Stimulated activated CD4-positive, alpha-beta T cell treated with anti-CD3 and anti-CD28 coated beads, Interleukin-12 subunit alpha, Interleukin-12 subunit beta, amount 100 ng/mL, for 48 hours (primary cell): ENCODE measurements around the gene AMPD1.

ENCODE experiments used
- DNase-seq, 3 donors: peaks; one replicate each; pipeline ENCODE4 v3.0.0-alpha.2; 2020; ENCODE audit warnings: low read depth in 2 of 3, low spot score in 1 of 3

The AMPD1 gene

DNA sequence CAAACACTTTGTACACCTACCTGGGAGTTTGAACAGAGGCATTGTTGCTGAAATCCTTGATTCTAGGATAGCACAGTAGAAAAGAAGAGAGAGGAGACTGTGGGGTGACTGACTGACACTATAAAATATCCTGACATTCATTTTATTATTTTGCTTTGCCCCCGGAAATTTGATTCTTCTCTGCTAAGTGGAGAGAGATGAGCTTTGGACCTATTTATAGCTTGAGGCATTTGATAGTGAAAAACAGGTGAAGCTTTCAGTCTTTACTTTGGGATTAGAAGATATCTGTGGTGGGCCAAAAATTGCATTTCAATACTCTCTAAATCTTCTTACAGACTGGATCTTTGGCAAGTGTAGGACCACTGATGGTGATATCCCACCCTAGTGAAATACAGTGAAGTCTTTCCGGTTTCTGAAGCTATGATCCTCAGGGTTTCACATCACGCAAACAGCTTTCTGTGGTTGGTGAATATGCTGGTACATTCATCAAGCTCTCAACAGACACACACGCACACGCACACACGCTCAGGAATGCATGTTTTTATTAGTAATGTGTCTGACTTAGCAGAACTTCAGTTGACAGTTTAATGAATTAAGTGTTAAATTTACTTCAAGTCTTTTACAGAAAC is at the start of gene AMPD1:
AMPD1 (minus strand) TSS at position 117 of the 629 bp plus-strand sequence; CDS start at position 42, 75 bp downstream.
- no peak for DNase-seq

DNA sequence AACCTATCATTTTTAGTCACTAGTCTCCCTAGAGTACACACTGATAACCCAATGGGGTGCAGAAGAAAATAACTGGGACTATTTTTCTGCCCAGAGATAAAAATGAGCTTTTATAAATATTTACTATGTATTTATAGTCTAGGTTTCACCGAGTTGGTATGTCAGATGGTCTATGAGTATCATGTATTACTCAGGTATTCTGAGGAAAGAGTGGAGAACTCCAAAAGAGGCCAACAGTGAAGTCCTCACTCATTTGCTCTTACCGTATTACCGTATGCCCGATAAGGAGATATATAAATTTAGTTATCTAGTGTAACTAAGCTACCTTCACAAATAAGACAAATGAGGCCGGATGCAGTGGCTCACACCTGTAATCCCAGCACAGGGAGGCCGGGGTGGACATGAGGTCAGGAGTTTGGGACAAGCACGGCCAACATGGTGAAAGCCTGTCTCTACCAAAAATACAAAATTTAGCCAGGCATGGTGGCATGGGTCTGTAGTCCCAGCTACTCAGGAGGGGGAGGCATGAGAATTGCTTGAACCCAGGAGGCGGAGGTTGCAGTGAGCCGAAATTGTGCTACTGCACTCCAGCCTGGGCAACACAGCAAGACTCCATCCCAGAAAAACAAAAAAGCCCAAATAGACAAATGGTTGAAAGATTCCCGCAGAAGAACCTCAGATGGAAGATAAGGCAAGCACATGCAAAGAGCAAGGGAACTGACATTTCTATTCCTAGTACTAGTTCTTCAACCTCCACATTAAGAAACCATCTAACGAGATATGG is 46.8 kb upstream of the AMPD1 start:
- no peak for DNase-seq

DNA sequence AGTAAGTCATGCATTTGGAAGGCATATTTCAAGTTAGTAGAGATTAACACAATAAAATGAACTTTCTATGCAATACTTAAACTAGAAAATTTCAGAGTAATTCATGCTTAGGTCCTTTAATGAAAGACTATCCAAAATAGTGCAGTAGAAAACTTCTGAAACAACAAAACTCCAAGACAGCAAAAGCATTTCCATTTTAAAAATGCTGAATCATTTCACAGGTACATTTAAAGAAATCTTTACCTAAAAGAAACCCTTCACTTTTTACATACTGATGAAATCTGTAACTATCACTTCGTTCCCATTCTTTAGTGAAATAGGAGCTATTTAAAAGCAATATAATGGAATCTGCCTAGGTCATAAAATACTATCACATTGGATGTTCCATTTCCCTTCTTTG is 45.0 kb upstream of the AMPD1 start:
- DNase-seq: no peak

DNA sequence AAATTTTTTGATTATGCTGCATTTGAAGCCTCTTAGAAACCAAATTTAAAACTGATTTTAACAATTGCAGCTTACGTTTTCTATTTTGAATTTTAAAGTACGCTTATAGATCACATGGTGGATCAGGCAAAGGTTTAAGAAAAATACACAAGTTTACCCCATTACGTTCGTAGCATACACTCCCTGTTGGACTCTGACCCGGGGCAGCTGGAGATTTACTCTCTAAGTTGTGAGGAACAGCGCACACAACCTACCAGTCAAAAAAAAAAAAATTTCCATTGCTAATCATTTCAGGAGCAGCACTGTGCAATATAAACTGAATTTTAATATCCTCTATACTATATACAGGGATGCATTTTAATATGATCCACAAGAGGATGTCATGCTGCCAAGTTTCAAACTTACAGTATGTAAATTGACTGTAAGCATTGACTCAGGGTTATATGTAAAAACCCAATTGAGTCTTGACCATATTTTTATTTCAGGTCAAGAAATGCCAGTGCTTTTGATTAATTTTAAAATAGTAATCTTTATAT is 42.0 kb upstream of the AMPD1 start:
- DNase-seq: no peak

DNA sequence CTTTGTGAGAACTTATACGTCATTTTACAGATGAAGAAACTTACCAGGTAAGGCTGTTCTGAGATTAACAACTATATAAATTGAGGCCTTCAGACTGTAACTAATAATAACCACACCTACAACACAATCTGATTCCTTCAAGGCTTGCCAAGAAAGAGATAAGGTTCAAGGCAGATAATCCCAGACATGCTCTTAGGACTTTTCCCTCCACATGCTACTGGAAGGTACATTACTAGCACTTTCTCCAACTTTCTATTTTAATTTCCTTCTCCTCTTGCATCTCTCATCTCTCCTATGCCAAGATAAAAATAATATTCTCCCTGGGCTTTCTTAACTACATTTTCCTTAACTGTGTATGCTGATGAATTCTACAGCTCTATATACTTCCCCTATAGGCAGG is 40.1 kb upstream of the AMPD1 start:
- no peak for DNase-seq

DNA sequence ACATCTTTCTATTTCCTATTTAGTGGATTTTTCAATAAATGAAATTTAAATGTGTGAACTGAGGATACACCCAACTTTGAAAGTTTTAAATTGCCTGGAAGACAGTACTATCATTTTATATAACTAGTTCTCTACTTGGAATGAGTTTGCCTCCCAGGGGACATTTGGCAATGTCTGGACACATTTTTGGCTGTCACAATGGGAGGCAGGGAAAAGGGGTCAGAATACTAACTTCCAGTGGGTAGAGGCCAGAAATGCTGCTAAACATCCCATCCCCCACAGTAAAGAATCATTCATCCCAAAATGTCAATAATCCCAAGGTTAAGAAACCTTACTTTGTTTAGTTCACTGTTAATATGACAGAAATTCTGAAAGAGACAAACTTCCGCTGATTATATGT is 34.4 kb upstream of the AMPD1 start:
- DNase-seq: no peak

DNA sequence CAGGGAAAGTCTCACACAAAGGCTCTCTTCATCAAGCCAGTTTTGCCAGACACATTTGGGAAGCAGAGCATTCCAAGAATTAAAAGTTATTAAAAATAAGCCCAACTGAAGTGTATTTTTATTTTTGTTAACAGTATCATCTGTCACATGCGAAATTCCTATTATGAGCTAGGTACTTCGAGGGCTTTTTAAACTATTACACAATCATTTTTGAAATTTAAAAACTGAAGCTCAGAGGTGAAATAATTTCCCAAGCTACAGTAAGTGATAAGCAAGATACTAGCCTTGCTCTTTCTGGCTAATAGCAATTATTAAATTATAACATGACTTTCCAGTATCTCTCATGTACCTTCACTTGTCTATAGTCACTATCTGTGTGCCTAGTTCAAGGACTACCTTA is 33.2 kb upstream of the AMPD1 start:
- no peak for DNase-seq

DNA sequence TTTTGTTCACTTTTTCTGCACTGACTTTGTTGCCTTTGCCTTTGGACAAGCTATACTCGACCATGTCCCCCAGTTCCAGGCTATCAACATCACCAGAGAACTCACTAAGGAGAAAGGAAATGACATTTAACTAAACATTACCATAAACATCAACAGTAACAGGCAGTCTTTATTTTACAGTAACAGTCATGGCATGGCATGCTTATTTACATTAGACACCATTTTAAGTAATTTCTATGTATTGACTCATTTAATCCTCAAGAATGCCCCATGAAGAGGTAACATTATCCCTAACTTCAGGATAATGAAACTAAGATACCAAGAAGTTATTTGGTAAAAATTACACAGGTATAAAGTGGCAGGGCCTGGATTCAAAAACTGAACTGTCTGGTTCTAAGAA is 29.9 kb upstream of the AMPD1 start:
- DNase-seq: no peak

DNA sequence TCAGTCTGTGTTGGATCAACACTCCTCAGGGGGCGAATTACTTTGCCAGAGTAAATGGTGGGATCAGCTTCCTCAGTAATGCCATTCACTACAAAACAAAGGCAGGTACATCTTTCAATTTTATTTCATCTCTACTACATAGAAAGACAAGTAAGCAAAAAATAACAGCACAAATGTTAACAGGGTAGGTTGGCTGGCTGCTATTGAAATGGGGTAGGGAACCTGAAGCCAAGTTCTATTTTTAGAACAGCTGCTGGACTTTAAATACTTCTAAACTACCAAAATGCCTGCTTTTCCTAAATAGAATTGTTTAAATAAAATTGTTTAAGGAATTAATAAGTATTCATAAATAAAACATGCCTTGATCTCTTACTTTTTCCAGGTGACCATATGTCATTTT is 28.6 kb upstream of the AMPD1 start:
- no peak for DNase-seq

DNA sequence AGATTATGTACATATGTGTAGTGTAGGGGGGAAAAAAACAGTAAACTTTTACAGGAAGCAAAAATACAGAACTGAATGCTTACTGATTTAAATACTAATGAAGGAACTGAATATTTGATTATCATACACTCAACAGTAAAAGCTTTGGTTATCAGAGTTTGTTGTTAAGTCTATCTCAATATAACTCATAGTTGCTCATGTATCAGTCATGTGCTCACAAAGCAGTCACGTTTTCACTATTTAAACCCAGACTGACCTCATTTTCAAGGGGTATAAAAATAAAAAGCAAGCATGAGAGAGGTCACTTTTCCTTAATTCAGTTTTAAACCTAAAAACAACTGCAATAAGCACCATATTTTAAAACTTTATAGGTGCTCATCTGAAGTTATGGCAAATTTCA is 28.1 kb upstream of the AMPD1 start:
- DNase-seq: no peak

DNA sequence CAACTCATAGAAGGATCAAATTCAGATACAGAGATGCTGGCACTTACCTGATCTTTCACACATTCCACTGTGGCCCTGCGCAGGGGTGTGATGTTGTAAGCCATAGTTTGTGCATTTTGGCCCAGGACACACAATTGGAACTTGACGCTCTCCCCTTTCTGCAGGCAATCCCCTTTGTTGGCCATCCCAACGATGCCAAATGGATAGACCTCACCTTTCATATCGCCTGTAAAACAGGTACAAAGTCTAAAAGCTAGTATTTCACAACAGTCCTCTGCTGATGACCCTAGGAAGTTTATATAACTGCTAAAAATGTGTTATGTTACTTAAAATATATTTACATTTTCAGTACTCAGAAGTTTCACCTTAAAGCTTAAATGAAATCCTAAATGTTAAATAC is 25.1 kb upstream of the AMPD1 start:
- no peak for DNase-seq

DNA sequence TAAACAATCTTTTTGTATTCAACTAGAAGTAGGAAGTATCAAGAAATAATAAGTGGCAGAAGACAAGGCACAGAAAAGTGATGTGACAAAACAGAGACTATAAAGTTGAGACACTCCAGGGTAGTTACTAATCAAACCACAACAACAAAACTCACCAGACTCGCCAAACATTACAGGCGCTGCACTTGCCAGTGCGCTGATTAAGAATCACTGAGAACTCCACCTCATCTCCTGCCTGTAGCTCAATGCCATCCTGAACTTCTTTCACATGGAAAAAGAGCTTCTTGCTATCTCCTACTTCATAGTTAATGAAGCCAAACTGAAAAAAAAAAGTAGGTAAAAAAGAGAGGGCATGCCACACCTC is 24.1 kb upstream of the AMPD1 start:
- no peak for DNase-seq

DNA sequence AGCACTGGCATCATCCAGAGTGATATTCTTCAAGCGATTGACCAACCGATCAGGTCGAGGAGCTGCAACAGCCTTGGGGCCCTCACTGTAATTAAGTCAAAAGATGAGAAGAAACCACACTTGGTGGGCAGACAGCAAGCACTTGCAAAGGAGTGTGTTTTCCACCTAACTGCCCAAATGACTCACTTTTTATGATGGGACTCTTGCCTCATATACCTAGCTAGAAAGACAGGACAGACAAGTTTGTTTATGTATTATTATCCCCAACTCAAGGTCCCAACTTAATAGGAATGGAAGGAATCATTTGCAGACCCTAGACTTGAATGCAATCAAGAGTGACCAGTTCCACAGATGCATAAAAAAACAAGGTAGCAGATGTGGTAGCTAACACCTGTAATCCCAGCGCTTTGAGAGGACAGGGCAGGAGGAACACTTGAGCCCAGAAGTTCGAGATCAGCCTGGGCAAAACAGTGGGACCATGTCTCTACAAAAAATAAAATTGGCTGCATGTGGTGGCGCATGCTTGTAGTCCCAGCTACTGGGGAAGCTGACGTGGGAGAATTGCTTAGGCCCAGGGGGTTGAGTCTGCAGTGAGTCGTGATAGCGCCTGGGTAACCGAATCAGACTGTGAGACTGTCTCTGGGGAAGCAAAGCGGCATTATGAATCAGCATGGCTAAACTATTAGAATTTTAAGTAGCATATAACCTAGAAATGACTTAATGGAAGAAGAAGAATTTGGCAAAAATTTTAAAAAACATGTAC is 23.5 kb upstream of the AMPD1 start:
- peak in 1 of 3 donors; percentile 14 for DNase-seq

DNA sequence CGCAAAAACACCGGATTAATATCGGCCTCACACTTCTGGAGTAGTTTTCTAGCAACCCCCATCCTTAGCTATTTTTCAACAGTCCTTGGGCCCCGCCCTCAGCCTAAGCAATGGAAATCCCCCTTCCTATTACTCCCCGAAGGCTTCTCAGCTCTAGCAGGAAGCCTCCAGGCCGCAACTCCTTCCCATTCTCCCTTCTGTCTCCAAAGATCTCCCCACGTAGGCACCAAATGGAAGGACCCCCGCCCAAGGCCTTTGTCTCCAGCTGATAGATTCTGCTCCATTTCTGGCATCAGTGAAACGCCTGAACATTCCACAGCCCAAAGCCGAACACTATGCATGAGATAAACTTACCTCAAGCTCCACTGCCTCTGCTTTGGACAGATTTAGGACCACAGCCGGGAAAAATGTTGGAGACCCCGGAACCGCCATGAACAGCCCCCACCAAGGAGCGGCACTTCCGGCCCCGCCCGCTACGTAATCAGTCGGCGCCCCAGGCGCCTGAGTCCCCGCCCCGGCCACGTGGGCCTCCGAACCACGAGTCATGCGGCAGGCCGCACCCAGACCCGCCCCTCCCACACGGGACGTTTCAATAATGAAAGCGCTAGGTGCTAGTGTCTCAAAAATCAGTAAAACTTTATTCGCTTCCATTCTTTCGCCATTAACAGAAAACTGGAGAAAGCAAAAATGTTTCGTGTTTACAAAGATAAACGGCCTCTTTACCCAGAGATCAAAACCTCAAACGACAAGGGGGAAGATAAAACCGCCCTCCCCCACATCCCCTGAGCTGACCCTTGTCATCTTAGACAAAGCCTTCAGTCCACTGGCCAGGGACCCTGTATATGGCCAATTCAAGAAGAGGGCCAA is 21.2 kb upstream of the AMPD1 start, which contains the start of gene NRAS:
NRAS (minus strand) TSS at position 468 of the 867 bp plus-strand sequence. CDS start 611 bp downstream, outside the sequence.
- DNase-seq: peak; percentile 88 to 92 (median 91)

DNA sequence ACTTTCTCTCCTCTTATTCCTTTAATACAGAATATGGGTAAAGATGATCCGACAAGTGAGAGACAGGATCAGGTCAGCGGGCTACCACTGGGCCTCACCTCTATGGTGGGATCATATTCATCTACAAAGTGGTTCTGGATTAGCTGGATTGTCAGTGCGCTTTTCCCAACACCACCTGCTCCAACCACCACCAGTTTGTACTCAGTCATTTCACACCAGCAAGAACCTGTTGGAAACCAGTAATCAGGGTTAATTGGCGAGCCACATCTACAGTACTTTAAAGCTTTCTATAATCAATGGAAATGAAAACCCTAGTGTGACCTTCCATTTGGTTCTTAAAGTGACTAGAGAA is 20.6 kb upstream of the AMPD1 start:
- DNase-seq: no peak

DNA sequence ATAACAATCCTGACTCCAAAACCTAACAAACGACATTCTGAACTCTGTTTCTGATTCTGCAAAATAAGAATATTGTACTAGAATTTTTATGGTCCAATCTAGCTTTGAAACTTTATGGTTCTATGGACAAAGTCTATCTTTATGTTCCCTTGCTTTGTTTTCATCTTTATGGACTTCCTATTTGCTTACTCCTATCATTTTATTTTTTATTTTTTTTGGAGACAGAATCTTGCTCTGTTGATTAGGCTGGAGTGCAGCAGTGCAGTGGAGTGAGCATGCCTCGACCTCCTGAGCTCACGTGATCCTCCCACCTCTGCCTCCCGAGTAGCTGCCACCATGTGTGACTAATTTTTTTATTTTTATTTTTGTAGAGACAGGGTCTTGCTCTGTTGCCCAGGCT is 17.6 kb upstream of the AMPD1 start:
- no peak for DNase-seq

DNA sequence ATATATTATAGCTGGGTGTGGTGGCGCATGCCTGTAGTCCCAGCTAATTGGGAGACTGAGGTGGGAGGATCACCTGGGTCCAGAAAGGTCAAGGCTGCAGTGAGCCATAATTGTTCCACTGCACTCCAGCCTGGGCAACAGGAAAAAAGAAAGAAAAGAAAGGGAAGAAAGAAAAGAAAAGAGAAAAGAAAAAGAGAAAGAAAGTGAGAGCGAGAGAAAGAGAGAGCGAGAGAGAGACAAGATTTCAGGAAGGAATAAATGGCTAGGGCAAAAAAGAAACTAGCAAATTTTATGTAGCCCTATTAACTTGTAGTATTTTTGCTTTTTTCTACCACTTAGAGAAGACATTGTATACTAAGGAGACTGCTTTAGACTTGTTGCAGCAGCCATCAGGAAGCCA is 15.0 kb upstream of the AMPD1 start:
- no peak for DNase-seq

DNA sequence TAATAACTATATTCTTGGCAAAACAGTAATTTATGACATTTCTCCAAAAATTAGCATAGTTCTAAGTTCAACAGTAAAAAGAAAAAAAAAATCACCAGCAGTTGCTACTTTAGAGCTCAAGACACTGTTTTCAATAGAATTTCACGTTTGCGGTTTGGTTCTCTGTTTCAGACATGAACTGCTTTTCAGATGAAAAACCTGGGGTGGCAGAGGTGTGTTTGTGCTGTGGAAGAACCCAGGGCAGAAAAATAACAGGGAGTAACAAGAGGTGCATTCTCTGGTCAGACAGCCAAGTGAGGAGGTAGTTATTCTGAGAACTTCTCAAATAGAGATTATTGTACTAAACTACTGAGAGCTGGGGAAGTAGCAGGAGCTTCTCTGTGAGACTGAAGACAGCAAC is 12.3 kb upstream of the AMPD1 start:
- no peak for DNase-seq

DNA sequence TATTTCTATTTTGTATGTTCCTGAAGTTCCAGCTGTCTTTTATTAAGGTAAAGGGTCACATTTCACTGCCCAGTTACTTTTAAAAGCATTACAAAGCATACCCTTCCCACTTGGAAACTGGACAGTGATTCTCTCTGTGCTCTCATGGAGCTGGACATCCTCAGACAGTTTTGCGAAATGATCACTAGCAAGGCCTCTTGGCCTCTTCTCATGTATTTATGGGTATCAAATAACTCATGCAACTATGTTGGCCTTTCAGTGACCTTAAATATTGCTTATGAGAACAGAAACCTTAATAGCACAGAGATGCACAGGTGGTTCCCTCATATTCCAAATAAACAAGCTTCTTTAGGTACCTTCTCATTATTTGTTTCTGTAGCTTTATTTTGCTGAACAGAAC is 7.9 kb upstream of the AMPD1 start:
- no peak for DNase-seq

DNA sequence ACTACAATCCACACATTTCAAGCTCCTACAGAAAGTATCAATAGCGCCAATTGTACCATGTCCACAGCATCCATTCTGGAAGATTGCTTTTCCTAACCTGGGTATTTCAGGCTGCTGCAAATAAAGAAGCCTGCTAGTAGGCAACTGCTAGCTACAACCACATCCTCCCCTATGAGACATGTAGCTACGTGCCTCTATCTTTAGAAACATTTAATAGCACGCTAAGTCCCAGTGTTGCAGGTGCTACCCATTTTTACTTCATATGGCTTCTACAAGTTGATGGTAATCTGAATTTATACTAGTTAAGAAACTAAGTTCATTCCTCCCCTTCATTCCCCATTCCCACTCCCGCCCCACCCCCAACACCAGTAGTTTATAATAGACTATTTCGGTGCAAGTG is 7.4 kb upstream of the AMPD1 start:
- no peak for DNase-seq

DNA sequence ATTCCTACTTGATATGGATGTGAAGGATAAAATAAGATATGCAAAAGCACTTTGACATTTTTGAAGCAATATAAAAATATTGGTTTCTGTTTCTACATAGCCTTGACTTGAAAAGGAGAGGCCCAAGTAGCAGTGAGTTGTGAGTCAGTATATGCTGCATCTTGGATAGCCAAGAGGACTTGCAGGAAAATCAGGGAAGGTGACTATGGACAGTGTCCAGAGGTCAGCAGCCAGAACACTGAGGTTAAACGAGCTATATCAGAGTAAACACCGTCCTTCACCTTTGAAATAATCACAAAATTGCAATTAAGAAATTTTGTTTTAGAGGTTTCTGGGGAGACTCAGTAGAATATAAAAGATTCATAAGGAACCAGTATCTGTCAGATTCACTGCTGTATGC is 6.6 kb upstream of the AMPD1 start:
- no peak for DNase-seq
